NCI-H82 (cell line): ENCODE data around the gene TFF3.
A peak's percentile ranks its signal among the peaks of the same experiment; 100 is the strongest.

ENCODE experiments used
- DNase-seq: peaks from one replicate; lab custom pipeline; 2025; lab: John Stamatoyannopoulos, UW

The TFF3 gene

DNA sequence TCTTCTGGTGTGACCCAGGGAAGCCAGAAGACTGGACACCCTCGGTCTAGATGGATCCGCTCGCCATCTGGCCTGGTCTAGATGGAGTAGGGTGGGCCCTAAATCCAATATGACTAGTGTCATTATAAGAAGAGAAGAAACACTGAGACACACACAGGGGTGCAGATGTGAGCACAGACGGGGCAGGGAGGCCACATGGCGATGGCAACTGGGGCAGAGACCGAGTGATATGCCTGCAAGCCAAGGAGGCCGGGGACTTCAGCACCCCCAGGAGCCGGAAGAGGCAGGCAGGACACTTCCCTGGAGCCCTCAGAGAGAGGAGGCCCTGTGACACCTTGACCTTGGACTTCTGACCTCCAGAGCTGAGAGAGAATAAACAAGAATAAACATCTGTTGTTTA is 5.6 kb upstream of the TFF3 start:
- DNase-seq, result no peak

DNA sequence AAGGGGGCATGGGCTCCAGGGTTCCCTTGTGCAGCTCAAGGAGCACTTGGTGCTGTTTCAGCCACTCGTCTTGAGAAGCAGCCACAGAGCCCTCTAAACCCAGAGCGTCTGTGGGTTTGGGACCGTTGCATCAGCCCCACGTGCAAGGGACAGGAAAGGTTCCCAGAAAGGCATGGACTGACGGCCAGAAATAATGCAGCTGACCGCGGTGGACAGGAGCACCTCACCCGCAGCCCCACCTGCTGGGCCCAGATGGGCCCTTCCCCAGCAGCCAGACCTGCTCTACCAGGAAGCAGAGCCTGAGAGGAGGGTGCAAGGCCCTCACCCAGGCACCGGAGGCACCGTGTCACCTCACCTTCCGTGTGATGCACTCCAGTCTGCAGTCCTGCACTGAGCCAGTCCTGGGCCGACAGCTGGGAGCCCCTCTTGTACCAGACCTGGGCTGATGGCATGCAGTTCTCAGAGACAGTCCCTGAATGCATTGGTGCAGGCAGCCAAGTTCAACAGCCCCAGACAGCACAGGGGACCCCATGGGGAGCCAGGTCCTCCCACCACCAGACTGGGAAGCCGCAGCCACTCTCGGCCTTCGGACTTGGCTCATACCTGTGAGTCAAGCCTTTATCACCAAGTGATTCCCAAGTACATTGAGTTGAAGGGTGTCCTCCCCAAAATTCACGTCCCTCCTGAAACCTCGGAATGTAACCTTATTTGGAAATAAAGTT is 4.8 kb upstream of the TFF3 start:
- DNase-seq, result no peak

DNA sequence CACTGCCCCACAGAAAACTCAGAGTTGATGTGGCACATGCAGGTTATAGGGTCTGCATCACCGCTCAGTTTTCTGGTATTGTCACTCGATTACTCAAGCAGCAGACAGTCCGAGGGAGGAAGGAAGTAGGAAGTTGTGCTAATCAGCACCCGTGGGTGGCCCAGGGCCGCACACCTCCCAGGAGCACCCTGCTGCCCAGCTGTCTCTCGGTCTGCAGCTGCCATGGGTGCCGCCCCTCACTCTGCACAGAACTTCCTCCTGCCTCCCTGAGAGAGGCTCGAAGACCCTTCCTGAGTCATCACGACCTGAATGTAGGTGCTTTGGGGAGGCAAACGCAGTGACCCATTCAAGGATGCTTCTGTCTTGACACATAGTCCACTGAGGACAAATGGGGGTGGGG is 4.2 kb upstream of the TFF3 start:
- DNase-seq, result no peak

DNA sequence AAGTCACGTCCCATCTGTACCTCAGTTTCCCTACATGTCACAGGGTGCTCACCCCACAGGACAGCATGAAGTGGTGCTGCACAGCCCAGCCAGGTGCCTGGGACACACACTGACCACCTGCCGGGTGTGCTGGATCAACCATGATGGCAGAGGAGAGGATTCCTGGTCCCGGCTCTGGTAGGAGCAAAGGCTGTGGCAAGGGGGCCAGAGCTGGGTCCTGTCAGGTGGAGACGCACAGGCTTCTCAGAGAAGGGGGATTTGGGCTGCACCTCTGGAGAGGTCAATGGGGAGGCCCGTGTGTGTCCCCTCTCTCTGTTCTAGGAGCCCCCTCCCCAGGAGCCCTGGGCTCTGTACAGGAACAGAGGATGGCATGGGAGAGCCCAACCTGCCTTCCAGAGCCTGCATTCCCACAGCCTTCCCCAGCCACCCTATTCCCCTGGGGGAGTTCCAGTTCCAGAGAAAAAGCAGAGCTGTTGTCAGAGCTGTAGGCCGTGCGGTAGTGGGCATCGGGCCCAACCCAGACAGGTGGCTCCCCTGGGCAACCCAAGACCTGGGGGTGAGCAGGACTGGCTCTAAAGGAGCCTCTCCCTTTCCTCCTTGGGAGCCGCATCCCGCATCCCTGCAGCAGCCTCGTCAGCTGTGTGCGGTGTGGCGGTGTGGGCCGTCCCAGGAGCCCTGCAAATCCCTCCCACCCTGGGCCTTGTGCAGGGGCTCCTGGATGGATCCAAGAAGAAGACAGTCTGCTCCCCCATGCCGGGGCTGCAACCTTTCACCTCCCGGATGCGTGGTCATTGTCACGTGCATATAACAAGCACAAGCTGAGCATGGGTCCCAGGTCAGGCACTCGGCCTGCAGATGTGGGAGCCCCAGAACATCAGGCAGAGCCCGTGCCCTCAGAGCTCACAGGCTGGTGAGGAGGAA is 2.9 kb upstream of the TFF3 start:
- no peak for DNase-seq

DNA sequence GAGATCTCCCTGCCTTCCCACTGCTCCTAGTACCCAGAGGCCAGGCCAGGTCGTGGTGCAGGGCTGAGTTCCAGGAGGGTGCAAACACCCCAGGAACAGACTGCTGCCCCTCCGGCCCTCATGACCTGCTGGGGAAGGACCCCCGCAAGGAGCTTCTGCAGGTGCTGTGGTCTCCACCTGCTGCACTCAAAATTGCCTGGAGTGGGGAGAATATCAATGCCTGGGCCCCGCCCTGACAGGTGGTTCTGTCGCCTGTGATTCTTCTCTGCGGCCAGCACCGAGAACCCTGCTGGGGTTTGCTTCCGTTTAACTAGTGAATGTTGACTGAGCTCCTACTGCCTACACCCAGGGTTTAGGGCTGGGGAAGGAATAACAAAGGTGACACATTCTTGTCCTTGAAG is 2.1 kb upstream of the TFF3 start:
- no peak for DNase-seq

DNA sequence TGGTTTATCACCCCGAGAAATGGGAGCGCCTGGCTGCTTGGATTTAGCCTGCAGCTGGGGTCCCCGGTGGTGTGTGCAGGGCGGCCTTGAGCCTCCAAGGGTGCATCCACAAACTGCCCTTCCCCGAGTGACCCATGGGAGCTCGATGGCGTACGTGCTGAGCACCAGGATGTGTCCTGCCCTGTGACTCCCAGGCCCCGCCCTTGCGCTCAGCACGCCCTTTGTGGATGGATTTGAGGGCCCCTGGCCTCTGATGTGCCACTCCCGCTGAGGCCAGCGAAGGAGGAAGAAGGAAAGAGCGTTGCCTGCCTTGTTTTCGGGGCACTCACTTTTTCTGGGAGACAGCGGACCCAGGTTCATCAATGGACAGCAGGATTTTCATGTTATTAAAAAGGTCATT is 1.7 kb upstream of the TFF3 start:
- DNase-seq, result no peak

DNA sequence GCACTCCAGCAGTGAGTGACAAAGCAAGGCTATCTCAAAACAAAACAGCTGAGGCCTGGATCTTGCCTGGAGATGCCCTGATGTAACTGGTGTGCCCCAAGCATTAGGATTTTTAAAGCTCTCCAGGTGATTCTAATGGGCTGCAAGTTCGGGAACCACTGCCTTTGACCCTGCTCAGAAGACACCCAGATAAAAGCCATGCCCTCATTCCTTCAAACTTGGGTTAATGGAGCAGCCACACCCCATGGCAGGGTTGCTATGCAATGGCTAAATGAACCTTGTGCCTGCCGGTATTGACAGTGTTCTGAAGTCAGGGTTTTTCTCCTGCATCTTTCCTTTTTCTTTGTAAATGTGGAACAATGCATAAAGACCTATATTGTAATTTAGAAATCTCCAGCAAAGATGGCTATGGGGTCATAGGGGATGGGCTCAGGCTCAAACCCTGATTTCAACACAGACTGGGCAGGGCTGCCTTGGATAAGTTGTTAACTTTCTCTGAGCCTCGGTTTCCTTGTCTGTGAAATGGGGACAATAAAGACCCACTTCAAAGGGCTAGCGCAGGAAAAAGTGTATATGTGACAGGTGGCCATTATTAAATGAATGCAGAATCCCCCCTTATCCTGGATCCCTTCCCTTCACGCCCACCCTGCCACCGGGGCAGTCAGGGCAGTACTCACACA is 453 bp downstream of the TFF3 start:
- no peak for DNase-seq

DNA sequence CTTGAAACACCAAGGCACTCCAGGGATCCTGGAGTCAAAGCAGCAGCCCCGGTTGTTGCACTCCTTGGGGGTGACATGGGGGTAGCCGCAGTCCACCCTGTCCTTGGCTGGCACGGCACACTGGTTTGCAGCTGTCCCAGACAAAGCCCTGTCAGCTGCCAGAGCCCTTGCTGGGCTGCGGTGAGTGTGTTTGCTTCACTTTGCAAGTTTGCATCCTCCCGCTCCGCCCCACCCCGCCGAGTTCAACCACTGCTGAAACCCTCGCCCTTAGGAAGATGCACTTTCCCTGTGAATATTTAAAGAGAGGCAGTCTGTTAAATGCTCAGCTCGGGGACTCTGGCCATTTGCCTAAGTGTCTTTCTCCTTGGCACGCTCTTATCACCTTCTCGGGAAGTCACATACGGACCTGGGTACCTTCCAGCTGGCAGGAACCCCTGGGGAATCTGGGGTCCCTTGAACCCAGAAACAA is 1.7 kb downstream of the TFF3 start:
- no peak for DNase-seq

DNA sequence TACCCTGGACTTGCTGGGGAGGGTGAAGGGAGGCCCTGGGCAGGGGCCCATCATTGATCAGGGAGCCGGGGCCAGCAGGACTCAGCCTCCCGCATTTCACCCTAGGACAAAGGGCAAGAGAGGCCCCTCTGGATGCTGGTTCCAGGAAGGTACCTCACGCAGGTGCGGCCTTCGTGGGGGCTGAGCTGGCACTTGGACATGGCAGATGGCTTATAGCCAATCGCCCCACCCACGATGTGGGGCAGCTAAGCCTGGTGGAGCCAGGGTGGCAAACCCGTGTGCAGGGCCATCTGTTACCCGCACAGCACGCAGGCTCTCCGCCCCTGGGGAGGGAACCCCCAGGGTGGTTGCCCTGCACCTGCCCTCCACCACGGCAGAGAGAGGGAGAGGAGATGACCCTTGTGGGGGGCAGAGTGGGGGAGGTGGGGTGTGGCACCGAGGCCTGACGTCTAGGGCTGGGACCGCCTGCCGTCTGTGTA is 2.5 kb downstream of the TFF3 start:
- no peak for DNase-seq

DNA sequence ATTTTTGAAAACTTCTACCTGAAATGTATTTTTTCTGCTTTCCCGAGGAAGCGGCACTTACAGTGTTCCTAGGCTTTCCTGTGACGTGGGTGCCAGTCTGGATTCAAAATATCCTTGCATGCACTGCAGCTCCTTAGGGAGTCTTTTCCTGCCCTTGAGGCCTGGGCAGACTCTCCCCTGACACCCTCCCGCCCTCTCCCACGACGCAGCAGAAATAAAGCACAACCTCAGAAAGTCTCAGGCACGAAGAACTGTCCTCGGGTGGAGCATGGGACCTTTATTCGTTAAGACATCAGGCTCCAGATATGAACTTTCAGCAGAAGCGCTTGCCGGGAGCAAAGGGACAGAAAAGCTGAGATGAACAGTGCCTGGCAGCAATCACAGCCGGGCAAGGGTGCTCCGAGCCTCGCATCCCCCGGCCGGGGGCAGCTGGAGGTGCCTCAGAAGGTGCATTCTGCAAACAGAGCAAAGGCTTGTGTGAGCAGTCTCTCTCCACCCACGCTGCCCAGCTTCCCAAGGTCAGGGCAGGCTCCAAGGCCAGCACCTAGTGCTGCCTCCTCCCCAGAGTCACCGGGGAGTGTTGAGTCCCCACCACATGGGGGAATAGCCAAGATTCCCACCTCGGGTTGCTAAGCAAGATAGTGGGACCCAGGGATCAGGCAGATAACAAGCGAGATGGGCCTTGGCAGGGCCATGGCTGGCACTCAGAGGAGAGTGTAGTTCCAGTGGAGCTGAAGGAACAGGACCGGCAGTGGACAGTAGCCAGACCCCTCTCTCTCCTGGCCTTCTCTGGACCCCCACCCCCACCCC is 3.2 kb downstream of the TFF3 start:
- DNase-seq, result no peak

DNA sequence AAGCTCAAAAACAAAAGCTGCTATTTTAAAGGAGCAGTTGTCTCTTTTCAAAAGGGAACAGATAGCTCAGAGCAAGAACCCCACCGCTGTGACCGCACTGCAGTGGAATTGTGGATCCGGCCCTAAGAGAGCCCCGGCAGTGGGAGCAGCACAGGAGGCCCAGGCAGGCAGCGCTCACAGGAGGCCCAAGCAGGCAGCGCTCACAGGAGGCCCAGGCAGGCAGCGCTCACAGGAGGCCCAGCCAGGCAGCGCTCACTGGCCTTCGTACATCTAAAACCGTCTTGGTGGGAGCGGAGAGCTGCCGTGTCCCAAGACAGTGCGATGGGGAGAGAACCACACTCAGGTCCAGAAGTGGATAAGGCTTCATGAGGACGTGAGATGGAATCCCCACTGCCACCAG is 4.0 kb downstream of the TFF3 start:
- no peak for DNase-seq

DNA sequence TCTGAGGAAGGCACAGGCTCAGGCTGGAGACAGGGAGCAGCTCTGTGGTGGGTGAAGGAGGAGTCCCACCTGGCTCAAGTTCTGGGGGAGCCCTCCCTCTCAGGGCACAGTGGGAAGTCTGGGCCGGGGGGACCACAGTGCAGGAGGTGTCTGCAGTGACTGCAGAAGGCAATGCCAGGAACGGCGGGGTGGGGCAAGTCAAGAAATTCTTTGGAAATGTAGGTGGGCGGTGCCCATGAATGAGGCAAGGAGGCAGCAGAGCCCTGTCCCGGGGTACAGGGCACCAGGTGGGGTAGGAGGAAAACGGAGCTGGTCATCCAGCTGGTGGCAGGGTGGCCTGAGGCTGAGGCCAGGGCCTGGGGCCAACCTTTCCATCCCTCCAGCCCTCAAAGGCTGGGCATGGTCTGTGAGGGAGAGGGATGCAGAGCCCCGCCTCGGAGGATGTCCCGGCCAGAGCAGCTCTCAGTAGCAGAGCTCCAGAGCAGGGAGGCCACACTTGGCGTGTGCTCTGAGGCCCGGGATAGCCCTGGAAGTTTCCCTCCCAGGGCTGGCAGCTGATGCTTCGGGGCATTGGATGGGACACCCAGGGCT is 4.7 kb downstream of the TFF3 start:
- DNase-seq, result no peak

DNA sequence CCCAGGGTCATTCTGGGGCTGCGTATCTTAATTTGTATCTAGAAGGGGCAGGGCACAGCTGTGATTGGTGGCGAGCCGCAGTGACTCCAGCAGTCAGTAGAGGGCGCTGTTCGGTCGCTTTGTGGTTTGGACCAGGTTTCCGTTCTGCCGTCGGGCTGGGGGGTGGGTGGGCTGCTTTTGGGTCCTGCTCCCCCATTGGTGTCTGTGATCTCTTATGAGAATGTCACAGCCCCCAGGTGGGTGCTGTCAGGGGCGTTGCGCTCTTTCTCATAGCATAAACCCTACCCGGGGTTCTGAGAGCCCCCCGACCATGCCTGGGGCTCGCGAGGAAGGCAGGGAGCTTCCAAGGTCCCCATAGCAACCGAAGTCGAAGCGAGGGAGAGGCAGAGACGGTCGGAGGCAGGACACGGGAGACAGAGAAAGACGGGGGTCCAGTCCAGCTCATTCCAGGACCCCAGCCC is 5.4 kb downstream of the TFF3 start:
- DNase-seq, result peak; percentile 80

DNA sequence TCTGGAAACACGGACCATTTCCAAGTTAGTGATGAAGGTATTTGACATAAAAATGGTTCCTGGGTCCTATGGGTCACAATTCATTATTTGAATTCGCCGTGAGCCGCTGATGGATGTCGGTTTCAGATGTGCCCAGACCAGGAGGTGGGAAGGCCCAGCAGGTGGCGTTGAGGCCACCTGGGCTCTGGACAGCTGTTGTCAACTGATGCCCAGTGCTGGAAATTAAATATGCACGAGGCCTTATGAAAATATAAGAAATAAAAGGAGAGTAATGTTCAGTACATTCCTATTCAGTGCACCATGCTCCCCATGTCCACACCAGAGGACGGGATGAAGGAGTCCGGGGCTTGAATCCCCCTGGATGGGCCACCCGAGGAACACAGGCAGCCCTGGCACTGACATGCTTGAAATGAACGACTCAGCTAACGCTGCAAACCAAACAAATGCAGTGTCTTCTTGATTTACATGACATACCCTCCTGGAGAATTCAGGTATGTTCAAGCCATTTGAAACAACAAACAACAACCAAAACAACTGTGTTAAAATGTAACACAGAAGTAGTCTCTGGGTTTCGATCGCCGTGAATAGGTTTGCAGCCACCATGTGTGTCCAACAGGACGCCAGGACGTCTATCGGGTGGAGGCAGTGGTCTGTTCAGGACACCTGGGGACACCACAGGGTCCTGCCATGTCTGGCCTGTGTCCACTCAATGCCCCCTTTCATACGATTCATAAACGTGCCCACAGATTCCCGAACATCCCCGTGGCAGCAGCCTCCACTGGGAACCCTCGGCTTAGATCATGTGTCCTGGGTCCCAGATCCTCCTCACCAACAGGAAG is 6.1 kb downstream of the TFF3 start:
- DNase-seq, result no peak

DNA sequence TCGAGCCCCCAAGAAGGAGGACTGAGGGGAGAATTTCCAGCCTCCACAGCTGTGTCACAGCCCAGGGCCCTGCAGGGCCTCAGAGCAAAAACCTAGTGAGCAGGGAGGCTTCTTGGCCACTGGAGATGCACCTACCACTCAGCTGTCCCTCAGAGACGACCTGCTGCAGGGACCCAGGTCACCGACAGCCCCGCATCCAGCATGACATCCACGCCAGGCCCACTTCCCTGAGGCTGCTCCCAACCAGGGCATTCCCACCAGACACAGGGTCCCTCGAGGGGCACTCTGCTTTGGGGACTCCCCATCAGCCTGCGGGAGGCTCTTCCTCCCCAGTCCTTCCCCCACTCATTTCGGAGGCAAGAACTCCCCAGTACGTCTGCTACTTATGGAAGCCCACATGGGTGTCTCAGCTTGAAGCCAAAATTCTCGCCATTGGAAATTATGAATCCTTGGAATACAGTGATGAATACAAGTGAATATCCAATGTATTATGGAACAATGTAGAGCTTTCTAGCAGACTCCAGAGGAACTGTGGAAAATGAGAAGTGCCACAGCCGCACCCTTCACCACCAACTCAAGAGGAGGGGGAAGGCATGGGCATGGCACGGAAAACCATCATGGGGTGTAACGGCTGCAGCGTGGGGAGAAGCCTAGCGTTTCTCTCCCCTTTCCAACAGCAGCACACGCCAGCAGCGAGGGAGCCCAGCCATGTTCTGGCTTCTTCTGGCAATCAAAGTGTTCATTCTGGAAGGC is 6.9 kb downstream of the TFF3 start:
- no peak for DNase-seq

DNA sequence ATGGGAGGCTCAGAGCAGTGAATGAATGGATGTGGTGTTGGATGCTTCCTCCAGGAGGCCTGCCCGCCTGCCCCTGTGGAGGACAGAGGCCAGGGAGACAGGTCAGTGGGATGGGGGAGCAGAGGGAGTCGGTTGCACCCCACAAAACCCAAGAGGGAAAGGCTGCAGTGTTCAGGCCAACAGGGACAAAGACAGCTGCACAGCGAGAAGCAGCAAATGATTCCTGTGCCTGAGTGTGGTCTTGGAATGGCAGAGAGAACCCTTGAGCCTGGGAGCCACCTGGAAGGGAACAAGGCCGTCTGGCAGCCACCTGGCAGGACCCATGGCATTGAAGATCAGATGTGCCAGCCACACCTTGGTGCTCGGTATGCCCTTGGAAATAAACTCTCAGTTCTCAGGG is 8.1 kb downstream of the TFF3 start:
- DNase-seq, result no peak

DNA sequence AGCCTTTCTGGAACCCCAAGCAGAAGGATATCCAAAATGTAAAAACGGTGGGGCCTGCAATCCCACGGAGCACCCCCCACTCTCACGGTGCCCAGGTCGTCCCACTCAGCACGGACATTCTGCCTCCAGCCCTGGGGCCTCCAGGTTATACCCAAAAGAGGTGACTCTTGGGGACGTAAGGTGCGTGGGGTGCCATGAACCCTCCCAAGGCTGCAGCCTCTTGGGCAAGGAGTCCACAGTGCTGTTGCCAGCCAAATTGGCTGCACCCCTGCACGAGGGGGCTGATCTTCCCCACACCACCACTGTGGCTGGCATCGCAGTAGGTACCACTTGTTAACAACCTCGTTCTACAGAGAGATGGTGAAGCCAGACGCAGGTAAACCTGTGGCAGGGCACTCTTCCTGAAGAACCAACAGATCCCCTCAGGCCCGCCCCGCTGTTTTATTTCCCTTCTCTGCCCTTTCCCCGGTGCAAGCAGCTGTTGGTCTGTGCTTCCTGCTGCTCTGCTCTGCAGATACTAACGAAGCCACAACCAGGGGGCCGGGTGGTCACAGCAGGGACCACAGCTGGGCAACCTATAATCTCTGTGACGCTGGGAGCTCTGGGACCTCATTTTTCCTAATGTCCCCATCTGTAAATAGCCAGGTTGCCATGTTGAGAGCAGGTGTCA is 8.7 kb downstream of the TFF3 start:
- peak; percentile 40 for DNase-seq

DNA sequence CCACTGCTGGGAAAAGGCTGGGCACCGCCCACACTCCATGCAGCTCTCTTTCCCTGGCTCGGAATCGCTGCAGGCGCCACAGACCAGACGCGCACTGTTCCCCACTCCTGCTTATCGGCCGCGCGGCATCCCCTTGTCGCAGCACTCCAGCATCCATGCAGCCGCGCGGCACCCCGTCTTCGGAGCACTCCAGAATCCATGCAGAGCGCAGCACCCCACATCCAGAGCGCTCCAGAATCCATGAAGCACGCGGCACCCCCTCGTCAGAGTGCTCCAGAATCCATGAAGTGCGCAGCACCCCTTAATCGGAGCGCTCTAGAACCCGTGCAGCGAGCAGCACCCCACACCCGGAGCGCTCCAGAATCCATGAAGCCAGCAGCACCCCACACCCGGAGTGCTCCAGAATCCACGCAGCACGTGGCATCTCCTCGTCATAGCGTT is 9.5 kb downstream of the TFF3 start:
- no peak for DNase-seq
